Upper lobe of right lung (tissue), 1 donor: ENCODE results near the gene EVL. TPM values are rescaled to one million over a fixed set of nuclear protein-coding genes. Genes with fewer than 3 reads are reported as not detected.

Source experiments
- ATAC-seq: fragments of 200-7000 bp; cut with Tn5 transposase; one replicate; pipeline ENCODE4 v1.9.1; 2020; ENCODE audit warnings: mild to moderate bottlenecking, moderate library complexity
- DNase-seq: peaks from one replicate; pipeline ENCODE4 v3.0.0-alpha.2; 2020
- H3K27ac ChIP-seq: fragments of 200-600 bp; one replicate; pipeline ENCODE4 v1.8.0; 2022
- H3K27me3 ChIP-seq: fragments of 200-600 bp; one replicate; pipeline ENCODE4 v1.8.0; 2022; ENCODE audit warnings: mild to moderate bottlenecking
- H3K36me3 ChIP-seq: fragments of 200-600 bp; one replicate; pipeline ENCODE4 v1.8.0; 2022
- H3K4me1 ChIP-seq: fragments of 200-600 bp; one replicate; pipeline ENCODE4 v1.8.0; 2022
- H3K4me3 ChIP-seq: fragments of 200-600 bp; one replicate; pipeline ENCODE4 v1.8.0; 2022; ENCODE audit warnings: mild to moderate bottlenecking
- H3K9me3 ChIP-seq: fragments of 200-600 bp; one replicate; pipeline ENCODE4 v1.8.0; 2022
- intact Hi-C: fragments of 100-400 bp; cut with DNase I; formaldehyde crosslinking; loops from one replicate; pipeline ENCODE4 v1.11.0; 2022
- total RNA-seq: library from RNA; stranded (reverse); fragmentation: NEBNext Ultra II Directional; extraction: Animal tissue kit (Norgen Biotek cat#: 25700); gene quantifications from one replicate; pipeline ENCODE4 v1.2.1, GENCODE V29; 2021
- TF ChIP-seq, protein P1 (sequence below): fragments of 200-600 bp; IDR thresholded peaks from one replicate; pipeline ENCODE4 v1.8.0; 2022; ENCODE audit warnings: antibody characterized with exemption
- donor health status: DM: no; HTN: yes; CAD: no; lungs with severe emphysema.

Gene EVL
- total RNA-seq, 1 donor from 2014 or later: 206 TPM

DNA sequence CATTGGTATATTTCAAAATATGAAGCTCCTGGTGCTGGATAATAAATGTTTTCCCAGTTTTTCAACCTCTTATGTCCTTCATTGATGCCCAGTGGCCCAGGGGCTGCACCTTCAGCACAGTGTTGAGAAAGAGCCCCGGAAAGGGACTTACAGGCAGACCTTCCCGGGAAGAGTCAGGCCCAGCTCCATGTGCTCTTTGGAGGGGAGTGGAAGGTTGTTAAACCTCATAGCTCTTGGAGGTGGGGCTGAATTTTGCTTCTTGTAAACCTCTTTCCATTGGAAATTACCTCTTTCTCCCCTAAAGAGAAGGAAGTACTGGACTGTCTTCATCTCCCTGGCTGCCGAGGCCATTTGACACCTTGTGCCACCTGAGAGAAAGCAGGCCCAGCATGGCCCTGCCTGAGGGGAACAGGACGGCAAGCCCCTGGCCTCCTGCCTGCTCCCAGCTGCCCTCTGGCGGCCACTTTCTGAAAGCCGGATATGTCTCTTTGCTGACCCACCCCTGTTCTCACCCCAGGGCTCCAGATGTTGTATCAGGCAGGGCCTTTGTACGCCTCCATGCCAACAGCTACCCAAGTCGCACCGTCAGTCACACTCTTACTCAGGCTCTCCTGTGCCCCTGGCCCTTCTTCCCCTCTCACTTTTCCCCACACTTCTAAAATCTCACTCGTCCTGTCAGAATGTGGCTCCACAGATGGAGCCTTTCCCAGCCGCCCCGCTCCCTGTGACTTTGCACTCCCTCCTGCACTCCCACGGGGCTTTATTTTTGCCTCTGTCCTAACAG lies 43.0 kb downstream of the EVL start:
- ATAC-seq (peak; percentile 80), DNase-seq (peak; percentile 90)
- intact Hi-C loops: loop anchor here (10.0 kb wide), 1 partner anchor 123 kb away; no protein-coding TSS in a partner anchor
- H3K4me3 ChIP-seq: no peak overlapping the region
- H3K27me3 ChIP-seq: no peaks in the 10 kb centered on the region
- TF ChIP-seq, protein P1, sequence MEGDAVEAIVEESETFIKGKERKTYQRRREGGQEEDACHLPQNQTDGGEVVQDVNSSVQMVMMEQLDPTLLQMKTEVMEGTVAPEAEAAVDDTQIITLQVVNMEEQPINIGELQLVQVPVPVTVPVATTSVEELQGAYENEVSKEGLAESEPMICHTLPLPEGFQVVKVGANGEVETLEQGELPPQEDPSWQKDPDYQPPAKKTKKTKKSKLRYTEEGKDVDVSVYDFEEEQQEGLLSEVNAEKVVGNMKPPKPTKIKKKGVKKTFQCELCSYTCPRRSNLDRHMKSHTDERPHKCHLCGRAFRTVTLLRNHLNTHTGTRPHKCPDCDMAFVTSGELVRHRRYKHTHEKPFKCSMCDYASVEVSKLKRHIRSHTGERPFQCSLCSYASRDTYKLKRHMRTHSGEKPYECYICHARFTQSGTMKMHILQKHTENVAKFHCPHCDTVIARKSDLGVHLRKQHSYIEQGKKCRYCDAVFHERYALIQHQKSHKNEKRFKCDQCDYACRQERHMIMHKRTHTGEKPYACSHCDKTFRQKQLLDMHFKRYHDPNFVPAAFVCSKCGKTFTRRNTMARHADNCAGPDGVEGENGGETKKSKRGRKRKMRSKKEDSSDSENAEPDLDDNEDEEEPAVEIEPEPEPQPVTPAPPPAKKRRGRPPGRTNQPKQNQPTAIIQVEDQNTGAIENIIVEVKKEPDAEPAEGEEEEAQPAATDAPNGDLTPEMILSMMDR: peak; percentile 91
- H3K4me1 ChIP-seq: peaks cover 52% of the 10 kb centered on the region
- H3K36me3 ChIP-seq: peaks cover 9% of the 10 kb centered on the region
- no peaks in the 10 kb centered on the region for H3K9me3 ChIP-seq
- peak overlapping the region; percentile 72 for H3K27ac ChIP-seq

DNA sequence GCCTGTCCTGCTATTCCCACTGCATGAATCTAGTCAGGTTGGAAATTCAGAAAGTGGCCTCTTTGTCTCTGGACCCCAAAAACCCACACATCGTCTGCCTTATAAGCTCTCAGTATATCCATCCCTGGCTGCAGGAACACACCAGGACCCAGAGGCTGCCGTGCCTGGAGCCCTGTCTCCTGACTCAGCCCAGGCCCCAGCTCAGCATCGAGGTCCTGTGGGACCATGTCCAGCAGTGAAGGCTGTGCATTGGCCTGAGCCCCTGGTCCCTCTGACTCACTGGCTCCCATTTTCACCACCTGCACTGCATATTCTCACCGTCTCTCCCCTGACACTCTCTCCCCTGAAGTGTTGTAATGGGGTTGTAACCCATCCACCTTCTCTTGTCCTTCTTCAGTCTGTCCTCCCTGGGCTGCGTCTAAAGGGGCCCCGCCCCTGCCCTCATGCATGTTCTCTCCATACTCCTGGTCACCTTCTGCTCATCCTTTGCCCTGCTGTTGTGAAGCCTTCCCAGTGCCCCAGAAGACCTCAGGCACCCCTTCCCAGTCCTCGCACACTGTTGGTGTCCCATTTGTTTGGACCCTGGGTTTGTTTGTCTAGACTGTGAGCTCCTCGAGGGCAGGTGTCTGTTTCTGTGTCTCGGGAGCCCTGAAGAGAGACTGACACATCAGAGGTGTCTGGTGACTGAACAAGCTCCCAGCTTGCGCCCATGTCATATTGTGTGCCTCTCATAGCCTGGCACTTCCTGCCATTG lies 43.8 kb downstream of the EVL start:
- DNase-seq (no peak), ATAC-seq (no peak)
- TF ChIP-seq, protein P1: no peak
- H3K4me1 ChIP-seq: peaks cover 44% of the 10 kb centered on the region
- H3K27me3 ChIP-seq: no peaks in the 10 kb centered on the region
- intact Hi-C loops: loop anchor here (10.0 kb wide), 1 partner anchor 124 kb away; no protein-coding TSS in a partner anchor
- H3K9me3 ChIP-seq: no peaks in the 10 kb centered on the region
- peak overlapping the region; percentile 72 for H3K27ac ChIP-seq
- H3K36me3 ChIP-seq: peaks cover 9% of the 10 kb centered on the region
- H3K4me3 ChIP-seq: no peak overlapping the region

DNA sequence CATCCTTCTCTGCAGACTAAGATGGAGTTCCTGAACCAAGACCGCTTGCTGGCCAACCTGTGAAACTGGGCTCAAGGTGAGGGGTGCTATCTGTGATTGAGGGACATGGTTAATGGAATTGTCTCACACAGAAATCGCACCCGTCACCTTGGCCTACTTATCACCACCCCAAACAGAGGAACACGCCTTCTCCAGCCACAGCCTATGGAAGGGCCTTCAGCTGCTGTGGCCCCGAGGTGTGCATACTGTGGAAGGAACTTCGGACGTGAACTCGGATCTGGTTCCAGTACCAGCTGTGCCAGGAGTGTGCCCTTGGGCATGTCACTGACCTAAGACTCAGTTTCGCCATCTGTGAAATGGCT lies 44.4 kb downstream of the EVL start:
- Histone ChIP-seq H3K9me3 (no peaks in the 10 kb centered on the region), H3K4me1 (peaks cover 41% of the 10 kb centered on the region), H3K36me3 (peaks cover 9% of the 10 kb centered on the region), H3K4me3 (no peak overlapping the region), H3K27me3 (no peaks in the 10 kb centered on the region), H3K27ac (no peak overlapping the region)
- TF ChIP-seq, protein P1: no peak
- intact Hi-C loops: loop anchor here (10.0 kb wide), 1 partner anchor 125 kb away; no protein-coding TSS in a partner anchor
- ATAC-seq (no peak), DNase-seq (no peak)

DNA sequence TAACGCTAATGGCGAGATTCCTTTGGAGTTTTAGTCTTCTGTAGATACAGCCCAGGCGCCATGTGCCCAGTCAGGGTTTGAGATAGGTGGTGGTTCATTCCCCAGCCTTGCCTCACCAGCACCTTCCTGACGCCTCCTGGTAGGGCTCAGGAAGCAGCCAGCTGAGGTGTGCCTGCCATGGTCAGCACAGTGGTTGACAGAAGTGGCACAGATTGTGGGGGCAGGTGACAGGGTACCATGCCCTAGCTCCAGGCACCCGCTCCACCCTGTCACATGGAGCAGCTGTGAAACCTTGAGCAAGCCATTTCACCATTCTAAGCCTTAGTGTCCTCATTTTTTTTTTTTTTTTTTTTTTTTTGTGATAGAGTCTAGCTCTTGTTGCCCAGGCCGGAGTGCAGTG lies 45.6 kb downstream of the EVL start:
- DNase-seq (peak; percentile 54), ATAC-seq (no peak)
- H3K27me3 ChIP-seq: no peaks in the 10 kb centered on the region
- H3K36me3 ChIP-seq: peaks cover 9% of the 10 kb centered on the region
- H3K4me3 ChIP-seq: no peak overlapping the region
- no peaks in the 10 kb centered on the region for H3K9me3 ChIP-seq
- intact Hi-C loops: no loop called here
- H3K4me1 ChIP-seq: peaks cover 30% of the 10 kb centered on the region
- TF ChIP-seq, protein P1: no peak
- no peak overlapping the region for H3K27ac ChIP-seq

DNA sequence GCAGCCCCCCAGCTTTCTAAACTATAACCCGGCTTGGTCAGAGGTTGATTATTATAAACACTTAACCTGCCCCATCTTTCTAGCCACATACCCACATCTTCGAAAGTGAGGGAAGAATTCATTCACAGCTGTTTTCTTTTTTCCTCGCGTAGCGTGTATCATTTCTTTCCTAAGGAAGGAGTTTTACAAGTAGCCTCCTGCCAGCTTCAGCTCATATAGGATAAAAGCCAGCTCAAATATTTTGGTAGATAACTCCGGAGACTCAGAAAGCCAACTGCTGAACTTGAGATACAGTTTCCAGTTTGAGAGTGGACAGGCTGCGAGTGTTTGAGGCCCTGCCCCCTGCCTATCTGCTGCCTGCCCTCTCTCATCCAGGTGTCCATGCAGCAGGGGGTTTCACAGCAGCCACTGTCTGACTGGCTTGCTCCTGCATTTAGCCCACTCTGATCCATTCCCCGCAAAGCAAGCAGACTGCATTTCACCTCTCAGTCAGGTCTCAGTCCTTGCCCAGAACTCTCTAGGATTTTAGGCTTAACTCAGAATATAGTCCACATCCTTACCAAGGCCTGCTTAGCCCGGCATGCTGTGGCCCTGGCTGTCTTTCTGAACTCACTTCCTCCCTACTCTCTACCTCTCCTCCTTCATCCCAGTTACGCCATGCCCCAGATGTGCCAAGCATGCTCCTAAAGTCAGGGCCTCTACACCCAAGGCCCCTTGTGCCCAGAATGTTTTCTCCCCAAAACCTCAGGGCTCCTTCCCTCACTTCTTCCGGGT lies 46.9 kb downstream of the EVL start:
- DNase-seq (peak; percentile 43), ATAC-seq (no peak)
- Histone ChIP-seq H3K36me3 (peaks cover 9% of the 10 kb centered on the region), H3K27ac (no peak overlapping the region), H3K4me1 (peaks cover 20% of the 10 kb centered on the region), H3K27me3 (no peaks in the 10 kb centered on the region), H3K9me3 (no peaks in the 10 kb centered on the region), H3K4me3 (no peak overlapping the region)
- intact Hi-C loops: no loop called here
- TF ChIP-seq, protein P1: no peak
